Gastroesophageal sphincter (tissue), 4 donors: ENCODE measurements around the gene DKK2. TPM values are rescaled to one million over a fixed set of nuclear protein-coding genes. Genes with fewer than 3 reads are reported as not detected.

Experiments used
- ATAC-seq: fragments of 150-250 bp; one replicate; pipeline ENCODE4 v1.9.1; 2016; ENCODE audit warnings: mild to moderate bottlenecking, moderate library complexity
- H3K27ac ChIP-seq, 4 donors: fragments of 200-600 bp; sonication (generic) in 3 of 4; 1 replicate in 3 of 4; 2 replicates in 1 of 4; pipeline ENCODE4 v1.5.1; 2016 to 2019
- H3K27me3 ChIP-seq: fragments of 200-600 bp; sonication (generic); one replicate; pipeline ENCODE4 v1.5.1; 2019
- H3K36me3 ChIP-seq, 2 donors: fragments of 200-600 bp; sonication (generic); one replicate each; pipeline ENCODE4 v1.5.1; 2019; ENCODE audit warnings: control low read depth in 1 of 2
- H3K4me1 ChIP-seq, 3 donors: fragments of 200-600 bp; sonication (generic); 1 replicate in 2 of 3; 2 replicates in 1 of 3; pipeline ENCODE4 v1.5.1; 2016 to 2019; ENCODE audit warnings: control low read depth in 2 of 3
- H3K4me3 ChIP-seq, 2 donors: fragments of 200-600 bp; sonication (generic); one replicate each; pipeline ENCODE4 v1.5.1; 2019; ENCODE audit warnings: mild to moderate bottlenecking in 1 of 2, moderate library complexity in 1 of 2
- H3K9me3 ChIP-seq, 3 donors: fragments of 200-600 bp; sonication (generic); one replicate each; pipeline ENCODE4 v1.5.1; 2017 to 2019; ENCODE audit warnings: control low read depth in 2 of 3
- EP300 ChIP-seq: sonication (generic); formaldehyde crosslinking; IDR thresholded peaks from one replicate; pipeline ENCODE4 v1.6.1; 2017; ENCODE audit warnings: antibody characterized with exemption, mild to moderate bottlenecking
- POLR2A ChIP-seq, 2 donors: fragments of 450-650 bp; IDR thresholded peaks; one replicate each; pipeline ENCODE4 v1.6.1; 2017; ENCODE audit warnings: antibody characterized with exemption in 2 of 2, mild to moderate bottlenecking in 2 of 2, moderate library complexity in 1 of 2
- POLR2AphosphoS5 ChIP-seq: sonication (generic); formaldehyde crosslinking; IDR thresholded peaks from one replicate; pipeline ENCODE4 v1.6.1; 2017; ENCODE audit warnings: antibody characterized with exemption
- WGBS, 2 donors: methylation state at CpG; one replicate each; pipeline ENCODE4 v1.1.5; 2018; ENCODE audit warnings: low coverage in 1 of 2; 5-methylcytosine and 5-hydroxymethylcytosine counted together
- total RNA-seq, 4 donors: library from RNA; depleted of rRNA; stranded (reverse); fragments of >200 nt; gene quantifications; one replicate each; pipeline ENCODE4 v1.1.0, GENCODE V29; 2016
- TF ChIP-seq, protein P1 (sequence below), 4 experiments: fragments of 200-600 bp in 2 of 4; fragments of 450-650 bp in 2 of 4; sonication (generic) in 1 of 4; IDR thresholded peaks; one replicate each; pipeline ENCODE4 v1.5.1; 2017 to 2019; ENCODE audit warnings: antibody characterized with exemption in 4 of 4, mild to moderate bottlenecking in 2 of 4, moderate library complexity in 2 of 4

The DKK2 gene
- total RNA-seq, 4 donors from 2014 or later: 0.27 to 1.8 (median 0.27) TPM; not detected in 1

DNA sequence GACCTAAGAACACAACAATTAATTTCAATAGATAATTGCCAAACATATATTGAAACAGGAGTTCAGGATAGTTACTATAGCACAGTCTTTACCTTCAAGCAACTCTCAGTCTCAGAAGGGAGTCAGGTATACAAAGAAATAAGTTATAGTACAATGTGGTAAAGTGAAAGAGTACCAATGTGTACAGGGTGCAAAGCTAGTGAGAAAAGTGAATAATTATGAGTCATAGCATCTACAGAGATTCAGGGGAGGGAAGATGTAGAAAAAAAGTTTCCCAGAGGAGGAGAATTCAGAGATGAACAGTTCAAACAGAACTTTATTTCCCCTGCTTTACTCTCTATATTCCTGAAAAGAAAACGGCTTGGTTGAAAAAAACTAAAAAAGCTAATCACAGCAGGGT lies 22.7 kb upstream of the DKK2 start:
- Histone ChIP-seq H3K27me3 (no peaks in the 10 kb centered on the region), H3K27ac (no peak overlapping the region), H3K4me1 (no peaks in the 10 kb centered on the region), H3K4me3 (no peak overlapping the region), H3K9me3 (no peaks in the 10 kb centered on the region), H3K36me3 (no peaks in the 10 kb centered on the region)
- ATAC-seq: no peak
- TF ChIP-seq POLR2AphosphoS5 (no peak), EP300 (no peak), POLR2A (IDR thresholded peaks at IDR 0.05) (no peak)
- TF ChIP-seq, protein P1, sequence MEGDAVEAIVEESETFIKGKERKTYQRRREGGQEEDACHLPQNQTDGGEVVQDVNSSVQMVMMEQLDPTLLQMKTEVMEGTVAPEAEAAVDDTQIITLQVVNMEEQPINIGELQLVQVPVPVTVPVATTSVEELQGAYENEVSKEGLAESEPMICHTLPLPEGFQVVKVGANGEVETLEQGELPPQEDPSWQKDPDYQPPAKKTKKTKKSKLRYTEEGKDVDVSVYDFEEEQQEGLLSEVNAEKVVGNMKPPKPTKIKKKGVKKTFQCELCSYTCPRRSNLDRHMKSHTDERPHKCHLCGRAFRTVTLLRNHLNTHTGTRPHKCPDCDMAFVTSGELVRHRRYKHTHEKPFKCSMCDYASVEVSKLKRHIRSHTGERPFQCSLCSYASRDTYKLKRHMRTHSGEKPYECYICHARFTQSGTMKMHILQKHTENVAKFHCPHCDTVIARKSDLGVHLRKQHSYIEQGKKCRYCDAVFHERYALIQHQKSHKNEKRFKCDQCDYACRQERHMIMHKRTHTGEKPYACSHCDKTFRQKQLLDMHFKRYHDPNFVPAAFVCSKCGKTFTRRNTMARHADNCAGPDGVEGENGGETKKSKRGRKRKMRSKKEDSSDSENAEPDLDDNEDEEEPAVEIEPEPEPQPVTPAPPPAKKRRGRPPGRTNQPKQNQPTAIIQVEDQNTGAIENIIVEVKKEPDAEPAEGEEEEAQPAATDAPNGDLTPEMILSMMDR (IDR thresholded peaks at IDR 0.05): no peak
- 54 to 83% methylated on average over 1 of the region's 1 CpG for WGBS, 2 donors

DNA sequence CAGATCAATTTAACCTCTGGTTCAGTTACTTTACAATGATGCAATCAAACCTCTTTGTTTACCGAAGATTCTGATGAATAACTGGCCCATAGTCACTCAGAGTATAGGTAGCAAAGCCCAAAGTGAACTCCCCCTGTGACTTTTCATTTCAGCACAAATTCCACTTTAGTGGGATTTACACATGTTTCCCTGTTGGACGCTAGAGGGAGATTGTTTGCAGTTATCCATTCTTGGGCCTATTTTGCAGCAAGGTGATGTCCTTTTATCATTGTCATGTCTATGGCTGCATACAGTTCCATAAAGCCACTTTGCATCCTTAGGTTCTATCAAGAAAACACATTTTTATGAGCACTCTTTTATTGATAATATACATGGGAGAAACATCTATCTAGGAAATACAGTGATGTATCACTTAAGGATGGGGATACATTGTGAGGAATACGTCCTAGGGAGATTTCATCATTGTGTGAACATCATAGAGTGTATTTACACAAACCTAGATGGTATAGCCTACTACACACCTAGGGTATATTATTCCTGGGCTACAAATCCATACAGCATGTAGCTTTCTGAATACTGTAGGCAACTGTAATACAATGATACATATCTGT lies 14.5 kb upstream of the DKK2 start:
- Histone ChIP-seq H3K4me1 (no peaks in the 10 kb centered on the region), H3K4me3 (no peak overlapping the region), H3K27ac (no peak overlapping the region), H3K9me3 (peaks cover 0 to 7% (median 0%) of the 10 kb centered on the region in 3 donors), H3K27me3 (no peaks in the 10 kb centered on the region), H3K36me3 (no peaks in the 10 kb centered on the region)
- no peak for ATAC-seq
- WGBS, 2 donors: 59 to 66% methylated on average over 3 of the region's 3 CpGs
- TF ChIP-seq, protein P1 (IDR thresholded peaks at IDR 0.05): peak in 3 of 4 experiments; percentile 28 to 41 (median 35)
- TF ChIP-seq POLR2AphosphoS5: no peak

DNA sequence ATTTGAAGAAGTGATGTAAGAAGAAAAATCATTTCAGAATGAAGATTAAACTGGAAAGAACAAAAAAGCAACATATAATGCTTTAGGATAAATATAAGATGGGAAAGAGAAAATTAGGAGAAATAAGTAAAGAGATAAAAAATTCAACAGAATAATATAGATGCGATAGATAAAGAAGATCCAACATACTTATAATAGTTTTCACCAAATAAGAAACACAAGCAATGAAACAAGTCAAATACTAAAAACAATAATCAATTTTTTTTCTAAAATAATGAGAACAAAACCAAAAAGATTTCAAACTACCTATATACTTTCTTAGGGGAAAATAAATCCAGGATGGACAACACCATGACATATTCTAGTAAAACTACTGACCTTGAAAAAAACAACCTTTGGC lies 10.1 kb upstream of the DKK2 start:
- no peak for TF ChIP-seq POLR2A (IDR thresholded peaks at IDR 0.05)
- Histone ChIP-seq H3K27ac (no peak overlapping the region), H3K27me3 (no peaks in the 10 kb centered on the region), H3K4me1 (no peaks in the 10 kb centered on the region), H3K9me3 (peaks cover 0 to 7% (median 0%) of the 10 kb centered on the region in 3 donors), H3K4me3 (no peak overlapping the region), H3K36me3 (no peaks in the 10 kb centered on the region)
- 90 to 100% methylated on average over 1 of the region's 1 CpG for WGBS, 2 donors
- no peak for ATAC-seq

DNA sequence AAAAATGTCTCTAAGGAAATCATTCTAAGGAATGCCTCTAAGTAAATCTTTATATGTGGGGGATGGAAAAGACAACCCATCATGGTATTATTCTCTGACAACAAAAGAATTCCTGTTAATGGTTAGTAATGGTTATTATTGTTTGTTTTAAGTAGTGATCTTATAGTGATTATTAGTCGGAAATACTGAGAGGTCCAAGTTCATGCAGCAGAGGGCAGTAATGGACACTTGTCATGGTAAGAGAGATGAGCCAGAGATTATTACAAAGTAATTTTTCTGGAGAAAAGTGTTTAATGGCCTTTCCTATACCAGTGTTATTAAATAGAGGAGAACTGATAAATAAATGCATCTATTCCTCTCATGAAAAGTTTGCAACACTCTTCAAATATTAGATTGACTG lies 8.1 kb upstream of the DKK2 start:
- H3K27ac ChIP-seq: no peak overlapping the region
- WGBS, 2 donors: 36 to 62% methylated on average over 1 of the region's 1 CpG
- no peaks in the 10 kb centered on the region for H3K4me1 ChIP-seq
- no peak overlapping the region for H3K4me3 ChIP-seq
- peaks cover 9% of the 10 kb centered on the region for H3K27me3 ChIP-seq
- no peak for TF ChIP-seq POLR2AphosphoS5
- TF ChIP-seq POLR2A (IDR thresholded peaks at IDR 0.05): no peak
- no peak for TF ChIP-seq EP300
- TF ChIP-seq, protein P1 (IDR thresholded peaks at IDR 0.05): no peak
- peaks cover 0 to 7% (median 0%) of the 10 kb centered on the region in 3 donors for H3K9me3 ChIP-seq
- no peak for ATAC-seq
- H3K36me3 ChIP-seq: no peaks in the 10 kb centered on the region

DNA sequence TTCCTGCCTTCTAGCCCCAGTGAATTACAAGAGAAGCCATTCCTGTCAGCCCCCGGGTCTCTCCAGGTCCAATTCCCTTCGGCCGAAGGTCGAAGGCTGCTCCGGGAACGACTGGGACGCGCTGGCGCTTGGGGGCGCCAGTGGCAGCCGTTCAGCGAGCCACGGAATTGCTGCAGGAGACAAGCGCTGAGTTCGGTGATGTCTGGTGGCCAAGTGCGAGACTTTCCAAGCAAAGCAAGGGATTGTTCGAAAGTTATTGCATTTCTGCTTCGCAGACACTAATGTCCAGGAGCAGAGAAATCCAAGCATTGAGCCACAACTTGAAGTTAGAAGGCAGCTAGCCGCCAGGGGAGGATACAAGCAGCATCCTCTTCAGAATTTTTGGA lies 1.1 kb upstream of the DKK2 start:
- H3K27ac ChIP-seq: no peak overlapping the region
- H3K27me3 ChIP-seq: peaks cover 64% of the 10 kb centered on the region
- no peaks in the 10 kb centered on the region for H3K9me3 ChIP-seq
- no peak for TF ChIP-seq EP300
- no peak for TF ChIP-seq POLR2AphosphoS5
- TF ChIP-seq, protein P1 (IDR thresholded peaks at IDR 0.05): peak in 1 of 4 experiments; percentile 35
- TF ChIP-seq POLR2A (IDR thresholded peaks at IDR 0.05): no peak
- no peak for ATAC-seq
- peaks cover 4 to 40% (median 26%) of the 10 kb centered on the region in 3 donors for H3K4me1 ChIP-seq
- H3K36me3 ChIP-seq: no peaks in the 10 kb centered on the region
- WGBS, 2 donors: 10% methylated on average over 2 of the region's 19 CpGs; no CpG with 5 or more reads in 1 of the 2 donors
- H3K4me3 ChIP-seq: peak overlapping the region in 1 of 2 donors; percentile 46
